Panc1 (cell line): Measurements from ENCODE around the gene SMIM13. TPM values are rescaled to one million over a fixed set of nuclear protein-coding genes. Genes with fewer than 3 reads are reported as not detected.

Experiments
- ATAC-seq: fragments of 200-7000 bp; cut with Tn5 transposase; 2 replicates; pipeline ENCODE4 v1.9.1; 2020; ENCODE audit warnings: mild to moderate bottlenecking, moderate library complexity
- BruUV-seq: library from RNA; stranded (reverse); fragments of 400-500 nt; replicated peaks from 2 replicates; lab custom pipeline; 2021; lab: Mats Ljungman, UMichigan
- CTCF ChIA-PET: fragments of 300-600 bp; sonication (Branson Sonifier 250); formaldehyde crosslinking; loops from one replicate; lab custom pipeline; 2022; ENCODE audit warnings: antibody characterized with exemption; lab: Charles Lee
- POLR2A ChIA-PET: fragments of 300-600 bp; sonication (Branson Sonifier 250); formaldehyde crosslinking; loops from one replicate; lab custom pipeline; 2022; ENCODE audit warnings: antibody characterized with exemption; lab: Charles Lee
- DNase-seq: peaks from one replicate; pipeline ENCODE4 v3.0.0-alpha.2; 2010; ENCODE audit warnings: low read depth, low spot score
- H3K27ac ChIP-seq: 2 replicates; pipeline ENCODE4 v1.5.1; 2011; ENCODE audit warnings: mild to moderate bottlenecking, low read length, inconsistent platforms
- H3K27me3 ChIP-seq: fragments of 200-500 bp; sonication (Bioruptor generic); 2 replicates; pipeline ENCODE4 v1.6.0; 2014; ENCODE audit warnings: low read length, inconsistent platforms; ENCODE audit not compliant: control insufficient read depth, insufficient read depth
- H3K36me3 ChIP-seq: fragments of 200-500 bp; sonication (Bioruptor generic); 2 replicates; pipeline ENCODE4 v1.5.1; 2014; ENCODE audit warnings: inconsistent platforms, mild to moderate bottlenecking, low read length, moderate library complexity; ENCODE audit not compliant: control insufficient read depth, insufficient read depth
- H3K4me1 ChIP-seq: 2 replicates; pipeline ENCODE4 v1.5.1; 2011; ENCODE audit warnings: inconsistent platforms, mild to moderate bottlenecking, low read length, moderate library complexity; ENCODE audit not compliant: control insufficient read depth, insufficient read depth
- H3K4me3 ChIP-seq, 2 experiments: 2 replicates each; pipeline ENCODE4 v1.5.1; 2011 to 2012; ENCODE audit warnings: low read depth in 2 of 2, low read length in 2 of 2, mild to moderate bottlenecking in 2 of 2, inconsistent platforms in 1 of 2, moderate library complexity in 1 of 2
- H3K9me3 ChIP-seq: fragments of 200-500 bp; sonication (Bioruptor generic); 2 replicates; pipeline ENCODE4 v1.5.1; 2014; ENCODE audit warnings: low read depth, mild to moderate bottlenecking, inconsistent platforms, low read length, moderate library complexity; ENCODE audit not compliant: control insufficient read depth, insufficient read depth
- POLR2AphosphoS5 ChIP-seq: IDR thresholded peaks from 2 replicates; pipeline ENCODE4 v1.6.1; 2012; ENCODE audit warnings: mild to moderate bottlenecking, low read depth, low read length, moderate library complexity
- SIN3A ChIP-seq: IDR thresholded peaks from 2 replicates; pipeline ENCODE4 v1.6.1; 2012; ENCODE audit warnings: low read depth, mild to moderate bottlenecking, low read length, moderate library complexity, borderline replicate concordance; ENCODE audit not compliant: insufficient read depth
- TCF7L2 ChIP-seq: IDR thresholded peaks from 2 replicates; pipeline ENCODE4 v1.6.1; 2011; ENCODE audit warnings: mild to moderate bottlenecking, low read depth, low read length, inconsistent platforms
- in situ Hi-C: cut with HindIII; loops from 2 replicates; pipeline ENCODE4 v1.10.0; 2016; ENCODE audit warnings: low sequenced_read_pairs, low pct_unique_long_range_greater_than_20kb
- intact Hi-C: fragments of 100-400 bp; cut with micrococcal nuclease; formaldehyde crosslinking; loops from one replicate; pipeline ENCODE4 v1.10.0; 2022; ENCODE audit not compliant: unreplicated experiment
- total RNA-seq: library from RNA; stranded (reverse); gene quantifications from one replicate; pipeline ENCODE4 v1.2.1, GENCODE V29; 2021; ENCODE audit not compliant: unreplicated experiment
- TF ChIP-seq, protein P1 (sequence below), 2 experiments: IDR thresholded peaks; 2 replicates each; pipeline ENCODE4 v1.6.1; 2011 to 2012; ENCODE audit warnings: low read depth in 2 of 2, control low read depth in 1 of 2, low read length in 1 of 2, mild to moderate bottlenecking in 1 of 2, moderate library complexity in 1 of 2; ENCODE audit not compliant: insufficient read depth in 1 of 2
- TF ChIP-seq, protein P2 (sequence below): fragments of 450-650 bp; IDR thresholded peaks from 2 replicates; pipeline ENCODE4 v1.5.1; 2017; ENCODE audit warnings: mild to moderate bottlenecking

SMIM13 gene
- total RNA-seq, 1 experiment from 2014 or later, result 17.6 TPM

DNA sequence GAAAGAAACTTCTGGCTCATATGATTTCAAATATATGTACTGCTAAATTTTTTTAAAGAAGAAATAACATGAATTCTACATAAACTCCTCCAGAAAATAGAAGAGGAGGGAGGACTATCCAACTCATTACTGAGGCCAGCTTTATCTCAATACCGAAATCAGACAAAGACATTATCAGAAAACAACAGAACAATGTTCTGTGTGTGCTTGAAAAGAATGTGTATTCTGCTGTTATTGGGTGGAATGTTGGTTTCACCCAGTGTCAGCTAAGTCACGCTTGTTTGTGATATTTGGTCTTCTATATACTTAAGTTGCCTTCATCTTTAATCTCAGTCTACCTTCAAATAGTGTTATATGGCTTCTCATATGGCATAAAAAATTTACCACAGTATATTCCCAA, 30.9 kb upstream of the SMIM13 start:
- DNase-seq (no peak), ATAC-seq (no peak)
- H3K27ac ChIP-seq, result no peak overlapping the region
- H3K4me3 ChIP-seq, result no peak overlapping the region
- no TSS peak for BruUV-seq
- no peaks in the 10 kb centered on the region for H3K9me3 ChIP-seq
- in situ Hi-C loops, result no loop called here
- CTCF ChIA-PET, result no interaction called here
- H3K36me3 ChIP-seq, result no peaks in the 10 kb centered on the region
- intact Hi-C loops, result no loop called here
- no peak for TF ChIP-seq TCF7L2
- TF ChIP-seq SIN3A, result no peak
- TF ChIP-seq, protein P1, sequence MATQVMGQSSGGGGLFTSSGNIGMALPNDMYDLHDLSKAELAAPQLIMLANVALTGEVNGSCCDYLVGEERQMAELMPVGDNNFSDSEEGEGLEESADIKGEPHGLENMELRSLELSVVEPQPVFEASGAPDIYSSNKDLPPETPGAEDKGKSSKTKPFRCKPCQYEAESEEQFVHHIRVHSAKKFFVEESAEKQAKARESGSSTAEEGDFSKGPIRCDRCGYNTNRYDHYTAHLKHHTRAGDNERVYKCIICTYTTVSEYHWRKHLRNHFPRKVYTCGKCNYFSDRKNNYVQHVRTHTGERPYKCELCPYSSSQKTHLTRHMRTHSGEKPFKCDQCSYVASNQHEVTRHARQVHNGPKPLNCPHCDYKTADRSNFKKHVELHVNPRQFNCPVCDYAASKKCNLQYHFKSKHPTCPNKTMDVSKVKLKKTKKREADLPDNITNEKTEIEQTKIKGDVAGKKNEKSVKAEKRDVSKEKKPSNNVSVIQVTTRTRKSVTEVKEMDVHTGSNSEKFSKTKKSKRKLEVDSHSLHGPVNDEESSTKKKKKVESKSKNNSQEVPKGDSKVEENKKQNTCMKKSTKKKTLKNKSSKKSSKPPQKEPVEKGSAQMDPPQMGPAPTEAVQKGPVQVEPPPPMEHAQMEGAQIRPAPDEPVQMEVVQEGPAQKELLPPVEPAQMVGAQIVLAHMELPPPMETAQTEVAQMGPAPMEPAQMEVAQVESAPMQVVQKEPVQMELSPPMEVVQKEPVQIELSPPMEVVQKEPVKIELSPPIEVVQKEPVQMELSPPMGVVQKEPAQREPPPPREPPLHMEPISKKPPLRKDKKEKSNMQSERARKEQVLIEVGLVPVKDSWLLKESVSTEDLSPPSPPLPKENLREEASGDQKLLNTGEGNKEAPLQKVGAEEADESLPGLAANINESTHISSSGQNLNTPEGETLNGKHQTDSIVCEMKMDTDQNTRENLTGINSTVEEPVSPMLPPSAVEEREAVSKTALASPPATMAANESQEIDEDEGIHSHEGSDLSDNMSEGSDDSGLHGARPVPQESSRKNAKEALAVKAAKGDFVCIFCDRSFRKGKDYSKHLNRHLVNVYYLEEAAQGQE (IDR thresholded peaks at IDR 0.05; ENCODE audit: insufficient read depth in 1 of 2, low read depth in 2 of 2, low read length in 1 of 2), result no peak
- TF ChIP-seq, protein P2, sequence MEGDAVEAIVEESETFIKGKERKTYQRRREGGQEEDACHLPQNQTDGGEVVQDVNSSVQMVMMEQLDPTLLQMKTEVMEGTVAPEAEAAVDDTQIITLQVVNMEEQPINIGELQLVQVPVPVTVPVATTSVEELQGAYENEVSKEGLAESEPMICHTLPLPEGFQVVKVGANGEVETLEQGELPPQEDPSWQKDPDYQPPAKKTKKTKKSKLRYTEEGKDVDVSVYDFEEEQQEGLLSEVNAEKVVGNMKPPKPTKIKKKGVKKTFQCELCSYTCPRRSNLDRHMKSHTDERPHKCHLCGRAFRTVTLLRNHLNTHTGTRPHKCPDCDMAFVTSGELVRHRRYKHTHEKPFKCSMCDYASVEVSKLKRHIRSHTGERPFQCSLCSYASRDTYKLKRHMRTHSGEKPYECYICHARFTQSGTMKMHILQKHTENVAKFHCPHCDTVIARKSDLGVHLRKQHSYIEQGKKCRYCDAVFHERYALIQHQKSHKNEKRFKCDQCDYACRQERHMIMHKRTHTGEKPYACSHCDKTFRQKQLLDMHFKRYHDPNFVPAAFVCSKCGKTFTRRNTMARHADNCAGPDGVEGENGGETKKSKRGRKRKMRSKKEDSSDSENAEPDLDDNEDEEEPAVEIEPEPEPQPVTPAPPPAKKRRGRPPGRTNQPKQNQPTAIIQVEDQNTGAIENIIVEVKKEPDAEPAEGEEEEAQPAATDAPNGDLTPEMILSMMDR, result no peak
- TF ChIP-seq POLR2AphosphoS5, result no peak
- H3K27me3 ChIP-seq, result no peaks in the 10 kb centered on the region
- no peaks in the 10 kb centered on the region for H3K4me1 ChIP-seq
- POLR2A ChIA-PET, result interaction anchor here (0.5 kb wide), 1 partner anchor 948 kb away, joined by 7 read pairs; no protein-coding TSS in a partner anchor

DNA sequence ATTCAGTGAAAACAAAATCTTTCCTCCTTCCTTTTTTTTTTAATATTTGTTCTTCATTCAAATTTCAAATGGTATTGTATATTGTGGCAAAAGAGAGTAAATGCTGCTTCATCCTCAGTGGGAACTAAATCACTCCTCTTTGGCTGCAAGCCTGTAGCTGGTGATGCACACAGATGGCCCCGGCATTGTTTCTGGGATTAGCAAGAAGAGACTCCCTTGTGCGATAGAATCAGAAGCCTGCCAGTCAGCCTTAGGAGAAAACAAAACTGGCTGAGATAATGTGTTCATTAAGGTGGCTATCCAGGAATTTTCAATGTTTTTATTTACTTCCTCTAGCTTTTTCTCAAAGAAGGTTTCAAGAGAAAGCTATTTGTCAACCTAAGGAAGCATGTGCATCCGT, 28.8 kb upstream of the SMIM13 start:
- H3K9me3 ChIP-seq, result no peaks in the 10 kb centered on the region
- ChIA-PET CTCF (no interaction called here), POLR2A (interaction anchor here (0.7 kb wide), 1 partner anchor 88 kb away, joined by 3 read pairs; no protein-coding TSS in a partner anchor)
- H3K4me3 ChIP-seq, result no peak overlapping the region
- no TSS peak for BruUV-seq
- in situ Hi-C loops (no loop called here), intact Hi-C loops (no loop called here)
- TF ChIP-seq SIN3A (no peak), POLR2AphosphoS5 (no peak), TCF7L2 (no peak)
- TF ChIP-seq, protein P1 (IDR thresholded peaks at IDR 0.05; ENCODE audit: insufficient read depth in 1 of 2, low read depth in 2 of 2, low read length in 1 of 2), result no peak
- TF ChIP-seq, protein P2, result no peak
- H3K27me3 ChIP-seq, result no peaks in the 10 kb centered on the region
- H3K27ac ChIP-seq, result no peak overlapping the region
- H3K4me1 ChIP-seq, result no peaks in the 10 kb centered on the region
- no peak for DNase-seq
- no peaks in the 10 kb centered on the region for H3K36me3 ChIP-seq
- ATAC-seq, result no peak
